ENCODE results near the gene RUBCN.

Gene RUBCN

DNA sequence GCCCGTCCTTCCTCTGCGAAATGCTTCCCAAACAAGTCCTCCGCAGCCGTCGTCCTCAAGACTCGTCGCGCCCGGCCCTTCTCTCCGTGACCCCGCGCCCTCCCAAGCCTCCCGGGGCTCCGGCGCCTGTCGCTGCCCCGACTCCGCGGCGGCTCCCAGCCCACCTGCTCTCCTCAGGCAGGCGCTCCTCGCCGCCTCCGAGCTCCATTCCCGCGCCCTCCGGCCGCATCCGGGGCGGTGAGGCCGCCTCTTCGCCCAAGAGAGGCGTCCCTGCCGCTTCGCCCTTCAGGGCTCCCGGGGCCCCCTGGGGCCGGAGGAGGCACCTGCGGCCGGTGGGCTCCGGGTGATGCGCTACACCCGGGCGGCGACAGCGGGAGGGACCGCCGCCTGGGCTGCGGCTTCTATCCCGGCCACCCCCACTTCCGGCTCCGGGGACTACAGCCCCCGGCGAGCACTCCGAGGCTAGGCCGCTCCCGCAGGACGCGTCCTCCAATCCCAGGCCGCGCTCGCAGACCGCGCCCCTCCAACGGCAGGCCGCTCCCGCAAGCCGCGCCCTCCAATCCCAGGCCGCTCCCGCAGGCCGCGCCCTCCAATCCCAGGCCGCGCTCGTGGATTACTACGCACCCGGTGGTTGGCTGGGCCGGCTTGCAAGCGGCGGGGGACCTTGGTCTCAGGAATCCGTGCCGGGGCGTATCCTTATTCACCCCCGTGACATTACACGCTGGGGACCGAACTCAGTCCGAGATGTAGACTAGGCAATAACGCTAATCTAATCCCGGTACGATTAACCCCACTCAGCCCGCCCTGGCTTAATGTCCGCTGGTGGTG, at the start of gene RUBCN:
RUBCN (minus strand) TSS at position 414 of the 828 bp plus-strand sequence; CDS start at position 229, 185 bp downstream.
- peak; percentile 75 to 80 for DNase-seq (ENCODE audit: low read depth in 2 of 2)

DNA sequence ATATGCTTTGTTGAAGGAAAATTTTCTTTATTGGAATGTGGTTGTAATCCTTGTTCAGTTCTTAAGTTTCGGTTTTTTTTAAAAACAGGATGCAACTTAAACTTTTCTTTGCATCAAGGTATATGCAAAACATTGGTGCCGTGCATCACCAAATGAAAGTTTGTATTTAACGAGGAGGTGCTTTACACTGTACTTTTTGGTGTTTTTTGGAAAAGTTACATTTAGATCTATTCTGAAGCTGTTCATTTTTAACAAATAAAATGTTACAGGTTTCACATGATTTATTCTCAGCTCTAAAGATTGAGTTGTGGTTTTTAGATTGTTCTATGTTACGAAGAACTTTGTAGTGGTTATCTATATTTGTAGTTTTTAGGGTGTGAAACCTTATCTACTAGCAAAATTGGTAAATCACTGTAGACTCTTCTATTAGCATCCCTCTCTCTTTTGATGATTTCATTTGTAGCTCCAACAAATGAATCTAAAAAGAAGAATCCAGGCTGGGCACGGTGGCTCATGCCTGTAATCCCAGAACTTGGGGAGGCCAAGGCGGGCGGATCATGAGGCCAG, 47.4 kb upstream of the RUBCN start:
- DNase-seq (ENCODE audit: low read depth in 2 of 2): no peak

- DNase-seq (ENCODE audit: low read depth in 2 of 2): no peak
These were observed 45.5 kb upstream of the RUBCN start for GRCh38 chr3:197782230-197782629.

DNA sequence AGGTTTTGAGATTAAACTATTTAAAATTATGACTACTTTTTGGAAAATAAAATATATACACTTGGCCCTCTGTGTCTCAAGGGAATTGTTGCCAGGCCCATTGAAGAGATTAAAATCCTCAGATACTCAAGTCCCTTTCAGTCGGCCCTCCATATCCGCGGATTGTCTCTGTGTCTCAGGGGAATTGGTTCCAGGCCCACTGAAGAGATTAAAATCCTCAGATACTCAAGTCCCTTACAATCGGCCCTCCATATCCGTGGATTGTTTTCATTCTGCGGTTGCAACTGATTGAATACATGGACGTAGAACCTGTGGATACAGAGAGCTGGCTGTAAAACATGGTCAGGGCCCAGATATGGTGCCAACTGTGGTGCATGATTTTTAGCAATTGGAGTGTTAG, 38.6 kb upstream of the RUBCN start:
- DNase-seq (ENCODE audit: low read depth in 2 of 2): no peak

DNA sequence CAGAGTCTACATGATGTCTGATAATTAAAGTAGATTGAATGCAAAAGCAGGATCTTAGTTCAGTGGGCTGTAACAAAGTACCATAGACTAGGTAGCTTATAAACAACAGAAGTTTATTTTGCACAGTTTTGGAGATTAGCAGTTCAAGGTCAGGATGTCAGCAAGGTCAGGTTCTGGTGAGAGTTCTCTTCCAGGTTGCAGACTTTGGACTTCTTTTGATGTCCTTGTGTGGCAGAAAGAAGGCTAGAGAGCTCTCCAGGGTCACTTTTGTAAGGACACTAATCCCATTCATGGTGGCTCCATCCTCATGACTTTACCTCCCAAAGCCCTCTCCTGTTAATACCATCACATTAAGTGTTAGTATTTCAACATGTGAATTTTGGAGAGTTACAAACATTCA, 25.1 kb upstream of the RUBCN start:
- DNase-seq (ENCODE audit: low read depth in 2 of 2): no peak

DNA sequence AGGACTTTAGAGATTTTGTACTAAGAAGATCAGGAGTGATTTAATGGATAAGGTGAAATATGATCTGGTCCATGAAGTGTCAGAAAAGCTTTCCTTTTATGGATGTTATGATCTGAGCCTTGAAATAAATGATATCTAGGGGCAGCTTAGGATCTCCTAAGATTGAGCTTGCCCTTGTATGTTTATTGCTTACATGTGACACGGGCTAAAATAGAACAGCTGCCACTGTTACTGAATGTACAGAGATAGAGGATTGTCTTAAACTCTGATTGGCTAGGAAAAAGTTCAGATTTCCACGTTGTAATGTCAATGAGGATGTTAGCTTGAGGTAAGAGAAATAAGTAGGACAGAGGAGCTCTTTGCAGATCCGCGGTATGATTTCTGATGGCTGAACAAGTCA, 21.8 kb upstream of the RUBCN start:
- no peak for DNase-seq (ENCODE audit: low read depth in 2 of 2)

DNA sequence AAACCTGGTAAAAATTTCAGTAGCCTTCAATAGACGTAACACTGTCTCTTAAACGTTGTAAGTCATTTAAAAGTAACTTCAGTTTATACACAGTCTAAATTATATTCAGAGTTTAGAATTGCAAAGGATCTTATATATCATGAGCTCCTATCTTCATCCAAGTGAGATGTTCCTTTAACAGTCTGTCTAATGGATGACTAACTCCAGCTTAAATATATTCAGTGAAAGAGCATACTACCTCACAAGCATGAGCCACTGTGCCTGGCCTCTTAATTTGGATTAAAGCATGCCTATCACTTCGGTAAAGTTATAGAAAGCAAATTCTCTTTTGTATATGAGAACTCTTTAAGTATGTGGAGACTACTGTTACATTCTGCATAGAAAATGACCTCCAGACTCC, 20.0 kb upstream of the RUBCN start:
- DNase-seq (ENCODE audit: low read depth in 2 of 2): no peak

DNA sequence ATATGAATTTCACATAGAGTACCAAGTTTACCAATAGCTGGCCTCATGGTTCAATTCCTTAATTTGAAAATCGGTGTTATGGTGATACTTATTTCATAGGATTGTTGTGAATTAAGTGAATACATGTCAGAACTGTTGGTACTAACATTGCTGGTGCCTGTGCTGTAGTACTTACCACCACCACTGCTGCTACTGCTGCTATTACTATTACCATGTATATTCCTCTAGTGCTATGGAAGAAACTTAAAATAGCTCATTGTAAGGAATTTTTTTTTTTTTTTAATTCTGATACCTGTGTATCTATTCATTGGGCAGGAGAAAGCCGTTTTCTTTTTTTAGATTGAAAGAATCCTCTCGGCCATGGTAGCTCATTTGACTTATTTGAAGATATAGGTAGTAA, 16.6 kb upstream of the RUBCN start:
- DNase-seq (ENCODE audit: low read depth in 2 of 2): no peak

GRCh38 chr3:197752107-197752506, 15.4 kb upstream of the RUBCN start:
- DNase-seq (ENCODE audit: low read depth in 2 of 2): no peak

DNA sequence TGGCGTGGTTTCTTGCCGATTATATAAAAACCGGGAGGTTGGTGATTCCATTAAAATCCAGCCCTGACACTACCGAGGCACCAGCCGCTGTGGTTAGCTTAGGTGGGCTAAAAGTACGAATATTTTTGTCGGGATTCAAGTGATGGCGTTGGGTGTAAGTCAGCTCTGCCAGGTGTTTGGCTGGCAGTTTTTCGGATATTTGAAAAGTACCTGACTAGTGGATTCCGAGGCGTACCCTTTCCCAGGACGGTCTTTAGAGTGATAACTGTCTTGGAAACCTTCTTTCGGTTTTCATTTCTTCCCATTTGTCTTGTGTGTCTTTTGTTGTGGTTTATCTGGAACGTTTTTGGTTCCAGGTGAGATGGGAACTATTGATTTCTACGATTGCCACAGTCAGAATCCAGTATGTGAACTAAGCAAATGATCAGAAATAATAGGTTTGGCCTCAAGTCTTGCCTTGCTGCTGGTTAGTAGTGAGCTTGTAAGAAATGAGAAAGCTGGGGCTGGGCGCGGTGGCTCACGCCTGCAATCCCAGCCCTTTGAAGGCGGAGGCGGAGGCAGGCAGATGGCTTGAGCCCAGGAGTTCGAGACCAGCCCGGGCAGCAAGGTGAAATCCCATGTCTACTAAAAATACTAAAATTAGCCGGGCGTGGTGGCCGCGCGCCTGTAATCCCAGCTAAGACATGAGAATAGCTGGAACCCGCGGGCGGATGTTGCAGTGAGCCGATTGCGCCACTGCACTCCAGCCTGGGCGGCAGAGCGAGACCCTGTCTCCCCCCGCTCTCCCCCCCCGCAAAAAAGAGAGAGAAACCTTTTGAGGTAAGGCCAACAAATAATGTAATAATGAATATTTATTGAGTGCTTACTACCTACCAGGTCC, 14.4 kb upstream of the RUBCN start:
- DNase-seq (ENCODE audit: low read depth in 2 of 2): no peak

- DNase-seq (ENCODE audit: low read depth in 2 of 2): peak in 1 of 2 donors; percentile 20
These were observed 13.7 kb upstream of the RUBCN start for GRCh38 chr3:197750396-197750831.

- DNase-seq (ENCODE audit: low read depth in 2 of 2): peak; percentile 73 to 75
These were observed 13.1 kb upstream of the RUBCN start, which contains the start of gene FYTTD1 for GRCh38 chr3:197749601-197750395. TSS of gene FYTTD1 (plus strand) at chr3:197749883. CDS start at chr3:197749972, 89 bp downstream.

DNA sequence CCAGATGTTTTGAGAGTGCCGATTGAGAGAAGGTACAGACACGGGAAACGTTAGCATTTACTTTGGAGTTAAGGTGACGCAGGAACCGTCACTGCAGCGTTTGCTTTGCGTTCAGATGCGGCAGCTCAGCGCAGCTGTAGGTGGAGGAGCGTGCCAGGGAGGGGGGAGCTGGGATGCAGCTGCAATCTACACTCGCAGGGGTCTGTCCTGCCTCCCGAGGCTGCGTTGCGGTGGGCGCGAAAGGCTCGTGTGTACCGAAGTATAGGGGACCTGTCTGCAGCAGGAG, 12.6 kb upstream of the RUBCN start:
- DNase-seq (ENCODE audit: low read depth in 2 of 2): peak in 1 of 2 donors; percentile 25

GRCh38 chr3:197748597-197749314, 12.1 kb upstream of the RUBCN start:
- DNase-seq (ENCODE audit: low read depth in 2 of 2): no peak

- no peak for DNase-seq (ENCODE audit: low read depth in 2 of 2)
These were observed 10.1 kb upstream of the RUBCN start for GRCh38 chr3:197746801-197747237.

DNA sequence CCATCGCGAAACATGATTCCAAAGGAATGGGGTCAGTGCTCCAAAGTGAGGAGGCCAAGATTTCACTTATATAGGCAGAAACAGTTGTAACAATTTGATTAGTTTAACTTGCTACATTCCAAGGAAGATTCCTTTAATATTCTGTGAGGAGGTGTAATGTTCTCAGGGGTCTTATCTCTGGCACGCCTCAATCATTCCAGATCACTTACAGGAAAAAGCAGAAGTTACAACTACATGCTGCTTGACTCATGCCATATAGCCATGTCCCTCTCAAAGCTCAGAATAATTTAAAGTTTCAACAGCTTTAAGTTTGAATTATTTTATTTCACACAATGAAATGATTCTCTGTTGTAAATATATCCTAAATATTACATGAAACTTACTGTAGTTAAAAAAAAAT, 9.5 kb upstream of the RUBCN start:
- no peak for DNase-seq (ENCODE audit: low read depth in 2 of 2)

DNA sequence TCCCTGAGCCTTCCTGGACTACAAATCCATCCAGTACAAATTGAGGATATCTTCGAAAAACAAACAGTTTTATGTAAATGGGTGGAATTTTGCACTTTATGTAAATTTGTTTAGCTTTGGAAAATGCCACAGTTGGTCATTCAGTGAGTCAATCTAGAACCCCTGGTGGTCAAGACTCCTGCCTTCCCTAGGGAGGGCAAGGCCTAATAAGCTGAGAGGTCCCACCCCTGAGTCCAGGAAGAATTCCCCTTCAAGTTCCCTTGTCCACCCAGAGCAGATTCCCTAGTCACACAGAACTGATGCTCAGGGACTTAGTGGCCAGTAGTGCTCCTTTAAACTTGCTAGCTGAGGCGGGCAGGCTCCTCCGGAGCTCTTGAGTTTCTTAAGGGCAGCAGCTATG, 6.1 kb upstream of the RUBCN start:
- no peak for DNase-seq (ENCODE audit: low read depth in 2 of 2)

GRCh38 chr3:197737749-197738462, 1.2 kb upstream of the RUBCN start:
- no peak for DNase-seq (ENCODE audit: low read depth in 2 of 2)

- no peak for DNase-seq (ENCODE audit: low read depth in 2 of 2)
These were observed 580 bp upstream of the RUBCN start for GRCh38 chr3:197737319-197737649.

DNA sequence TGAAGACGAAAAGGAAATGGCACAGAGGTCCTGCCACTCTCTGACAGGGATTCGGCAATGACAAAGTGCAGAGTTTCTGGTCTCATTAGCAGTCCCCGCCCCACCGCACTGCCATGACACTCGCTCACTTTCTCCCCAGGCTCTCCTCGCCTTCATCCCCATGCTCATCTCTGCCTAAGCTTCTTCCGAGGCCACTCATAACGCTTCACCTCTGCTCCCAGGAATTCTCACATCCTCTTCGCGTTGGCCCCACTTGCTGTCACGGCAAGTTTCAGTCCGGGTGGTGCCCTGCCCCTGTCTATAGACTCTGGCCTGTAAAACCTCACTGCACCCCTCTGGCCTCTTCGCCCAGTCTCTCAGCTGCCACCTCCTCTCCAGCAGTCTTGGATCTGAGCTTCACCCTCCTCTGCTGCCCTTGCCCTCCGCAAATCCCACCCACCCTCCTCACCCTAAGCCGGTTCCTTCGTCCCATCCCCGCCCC, 654 bp downstream of the RUBCN start:
- no peak for DNase-seq (ENCODE audit: low read depth in 2 of 2)

Data from activated CD8-positive, alpha-beta memory T cell treated with anti-CD3 and anti-CD28 coated beads for 4 hours (primary cell).